ENCODE results near the gene PKD2L1. TPM values are rescaled to one million over a fixed set of nuclear protein-coding genes. Genes with fewer than 3 reads are reported as not detected.

Gene PKD2L1
- total and polyA plus RNA-seq, 2 donors (not counting 1 experiment from before 2014, with no cell fraction given) = 0.37 TPM; not detected in 1

- Histone ChIP-seq H2AFZ (ENCODE audit: insufficient read depth, low read depth, low read length, poor library complexity, severe bottlenecking) (no peak overlapping the region), H3K36me3 (replicated peaks in 1 of 2; ENCODE audit: control extremely low read depth in 1 of 2, control insufficient read depth in 1 of 2, extremely low read depth in 1 of 2, insufficient read depth in 2 of 2, low read length in 1 of 2) (peaks cover 13 to 78% of the 10 kb centered on the region in 2 experiments), H3K9ac (ENCODE audit: low read length) (no peak overlapping the region), H3K4me2 (replicated peaks; ENCODE audit: low read depth, low read length, poor library complexity, severe bottlenecking) (no peak overlapping the region), H3K4me3 (ENCODE audit: control extremely low read depth in 1 of 5, extremely low read depth in 1 of 5, insufficient read depth in 1 of 5, low read depth in 2 of 5, low read length in 4 of 5) (no peak overlapping the region), H3K9me3 (ENCODE audit: control extremely low read depth in 1 of 3, control insufficient read depth in 2 of 3, insufficient read depth in 1 of 3, low read length in 2 of 3) (no peaks in the 10 kb centered on the region), H4K20me1 (ENCODE audit: control insufficient read depth, insufficient read depth, low read length, poor library complexity, severe bottlenecking) (peaks cover 8% of the 10 kb centered on the region), H3K4me1 (ENCODE audit: control insufficient read depth in 2 of 2, insufficient read depth in 2 of 2, low read length in 2 of 2) (no peaks in the 10 kb centered on the region), H3K79me2 (ENCODE audit: control insufficient read depth, insufficient read depth, low read length) (no peaks in the 10 kb centered on the region), H3K27ac (ENCODE audit: low read length in 2 of 2) (no peak overlapping the region), H3K27me3 (replicated peaks in 1 of 4; ENCODE audit: control extremely low read depth in 1 of 4, control insufficient read depth in 3 of 4, insufficient read depth in 4 of 4, low read length in 3 of 4) (no peaks in the 10 kb centered on the region)
- ChIA-PET POLR2A (no interaction called here), CTCF (interaction anchor here (1.2 to 1.7 kb wide), 2 partner anchors 10 to 16 kb away, joined by 3 read pairs; no protein-coding TSS in a partner anchor)
- 79% methylated on average over 6 of the region's 7 CpGs for WGBS (ENCODE audit: insufficient coverage)
- Mint-ChIP-seq H3K27ac (no peak overlapping the region), H3K4me3 (no peak overlapping the region), H3K4me1 (peaks cover 4% of the 10 kb centered on the region), H3K9me3 (ENCODE audit: insufficient read depth) (no peaks in the 10 kb centered on the region), H3K27me3 (no peaks in the 10 kb centered on the region)
- TF ChIP-seq CTCF (IDR thresholded peaks at IDR 0.05) (no peak), EZH2 (IDR thresholded peaks at IDR 0.05; ENCODE audit: borderline replicate concordance, insufficient read depth, low read depth, low read length, poor library complexity, severe bottlenecking) (no peak)
- intact Hi-C loops (cut with micrococcal nuclease) = no loop called here
- ATAC-seq (ENCODE audit: low read depth) = no peak
- no peak for DNase-seq
Observed at GRCh38 chr10:100238429-100238828, 91.6 kb downstream of the PKD2L1 start.

Small RNA genes within 50 kb of the gene (small RNA-seq; reads per million reads assigned to genes)
- gene RNU6-422P (ENCODE audit: insufficient read length, low read depth, low replicate concordance) = not detected

Other genes with a start within 250 kb of the PKD2L1 start
- not detected in 2 replicates for gene CPN1, start 248.4 kb downstream of the PKD2L1 start, total RNA-seq
- gene CPN1, start 248.4 kb downstream of the PKD2L1 start, polyA plus RNA-seq = not detected in 2 replicates
- 9.0 and 9.7 TPM in 2 replicates for gene ERLIN1, start 144.2 kb downstream of the PKD2L1 start, total RNA-seq
- 2.8 and 4.3 TPM in 2 replicates for gene ERLIN1, start 144.2 kb downstream of the PKD2L1 start, polyA plus RNA-seq
- gene CHUK, start 100.6 kb downstream of the PKD2L1 start, total RNA-seq = 16.6 and 18.1 TPM in 2 replicates
- gene CHUK, start 100.6 kb downstream of the PKD2L1 start, polyA plus RNA-seq = 5.3 and 9.8 TPM in 2 replicates
- gene CWF19L1, start 62.6 kb downstream of the PKD2L1 start, total RNA-seq = 48.3 and 52.8 TPM in 2 replicates
- 24.1 and 30.0 TPM in 2 replicates for gene CWF19L1, start 62.6 kb downstream of the PKD2L1 start, polyA plus RNA-seq
- 47.2 and 47.5 TPM in 2 replicates for gene BLOC1S2, start 43.5 kb downstream of the PKD2L1 start, total RNA-seq
- gene BLOC1S2, start 43.5 kb downstream of the PKD2L1 start, polyA plus RNA-seq = 48.7 and 70.9 TPM in 2 replicates
- gene SCD, start 17.0 kb upstream of the PKD2L1 start, total RNA-seq = 5.1 and 5.6 TPM in 2 replicates
- 0.89 and 2.6 TPM in 2 replicates for gene SCD, start 17.0 kb upstream of the PKD2L1 start, polyA plus RNA-seq
- gene WNT8B, start 132.8 kb upstream of the PKD2L1 start, total RNA-seq = not detected in 2 replicates
- 0.06 TPM in 1 of 2 replicates, not detected in the other for gene WNT8B, start 132.8 kb upstream of the PKD2L1 start, polyA plus RNA-seq
- 36.3 and 36.4 TPM in 2 replicates for gene SEC31B, start 189.6 kb upstream of the PKD2L1 start, total RNA-seq
- gene SEC31B, start 189.6 kb upstream of the PKD2L1 start, polyA plus RNA-seq = 45.7 and 62.7 TPM in 2 replicates
- 131 and 143 TPM in 2 replicates for gene NDUFB8, start 199.6 kb upstream of the PKD2L1 start, total RNA-seq
- 137 and 174 TPM in 2 replicates for gene NDUFB8, start 199.6 kb upstream of the PKD2L1 start, polyA plus RNA-seq
- 65.6 and 73.8 TPM in 2 replicates for gene HIF1AN, start 205.7 kb upstream of the PKD2L1 start, total RNA-seq
- 7.3 and 8.0 TPM in 2 replicates for gene HIF1AN, start 205.7 kb upstream of the PKD2L1 start, polyA plus RNA-seq

Measured in B cell (primary cell).